Measurements from ENCODE around the gene ILF3.

The ILF3 gene

DNA sequence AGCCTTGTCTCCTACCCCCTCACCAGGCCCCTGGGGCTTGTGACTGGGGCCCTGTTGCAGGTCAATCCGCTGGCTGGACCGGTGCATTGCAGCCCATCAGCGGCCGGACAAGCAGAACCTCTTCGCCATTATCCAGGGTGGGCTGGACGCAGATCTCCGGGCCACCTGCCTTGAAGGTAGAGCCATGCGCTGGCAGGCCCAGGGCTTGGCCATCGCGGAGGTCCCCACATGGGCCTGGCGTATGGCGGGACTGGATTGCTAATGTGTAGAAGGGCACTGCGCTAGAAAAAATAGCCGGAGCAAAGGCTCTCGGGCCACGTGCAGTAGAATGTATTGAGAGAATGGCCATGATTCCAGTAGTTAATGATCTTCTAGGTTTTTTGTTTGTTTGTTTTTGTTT, 53.3 kb downstream of the ILF3 start:
- Histone ChIP-seq H3K4me3 (replicated peaks; ENCODE audit: low read depth, low read length) (no peak overlapping the region), H3K27me3 (replicated peaks; ENCODE audit: control insufficient read depth, insufficient read depth, low read length) (no peaks in the 10 kb centered on the region), H3K36me3 (ENCODE audit: control insufficient read depth, insufficient read depth, low read length) (peaks cover 7% of the 10 kb centered on the region)
- no peak for DNase-seq (ENCODE audit: extremely low read depth, insufficient read length)
- TF ChIP-seq, protein P1, sequence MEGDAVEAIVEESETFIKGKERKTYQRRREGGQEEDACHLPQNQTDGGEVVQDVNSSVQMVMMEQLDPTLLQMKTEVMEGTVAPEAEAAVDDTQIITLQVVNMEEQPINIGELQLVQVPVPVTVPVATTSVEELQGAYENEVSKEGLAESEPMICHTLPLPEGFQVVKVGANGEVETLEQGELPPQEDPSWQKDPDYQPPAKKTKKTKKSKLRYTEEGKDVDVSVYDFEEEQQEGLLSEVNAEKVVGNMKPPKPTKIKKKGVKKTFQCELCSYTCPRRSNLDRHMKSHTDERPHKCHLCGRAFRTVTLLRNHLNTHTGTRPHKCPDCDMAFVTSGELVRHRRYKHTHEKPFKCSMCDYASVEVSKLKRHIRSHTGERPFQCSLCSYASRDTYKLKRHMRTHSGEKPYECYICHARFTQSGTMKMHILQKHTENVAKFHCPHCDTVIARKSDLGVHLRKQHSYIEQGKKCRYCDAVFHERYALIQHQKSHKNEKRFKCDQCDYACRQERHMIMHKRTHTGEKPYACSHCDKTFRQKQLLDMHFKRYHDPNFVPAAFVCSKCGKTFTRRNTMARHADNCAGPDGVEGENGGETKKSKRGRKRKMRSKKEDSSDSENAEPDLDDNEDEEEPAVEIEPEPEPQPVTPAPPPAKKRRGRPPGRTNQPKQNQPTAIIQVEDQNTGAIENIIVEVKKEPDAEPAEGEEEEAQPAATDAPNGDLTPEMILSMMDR (IDR thresholded peaks at IDR 0.05; ENCODE audit: insufficient read depth, low read length, poor library complexity, severe bottlenecking) = no peak

DNA sequence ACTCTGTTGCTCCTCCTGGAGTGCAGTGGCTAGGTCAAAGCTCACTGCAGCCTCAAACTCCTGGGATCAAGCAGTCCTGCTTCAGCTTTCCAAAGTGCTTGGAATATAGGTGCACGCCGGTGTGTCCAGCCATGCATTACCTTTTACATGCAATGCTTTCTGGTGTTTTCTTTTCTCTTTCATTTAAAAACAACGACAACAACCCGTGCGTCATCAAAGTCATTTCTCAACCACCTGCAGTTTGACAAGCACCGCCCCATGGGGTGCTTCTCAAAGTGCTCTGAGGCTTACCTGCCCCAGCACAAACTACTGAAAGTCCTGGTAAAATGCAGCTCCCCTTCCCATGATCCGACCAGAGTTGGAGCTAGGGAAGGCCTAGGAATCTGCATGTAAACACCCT, 54.1 kb downstream of the ILF3 start:
- no peak for DNase-seq (ENCODE audit: extremely low read depth, insufficient read length)
- TF ChIP-seq, protein P1 (IDR thresholded peaks at IDR 0.05; ENCODE audit: insufficient read depth, low read length, poor library complexity, severe bottlenecking) = no peak
- no peak overlapping the region for H3K4me3 ChIP-seq (replicated peaks; ENCODE audit: low read depth, low read length)
- no peaks in the 10 kb centered on the region for H3K27me3 ChIP-seq (replicated peaks; ENCODE audit: control insufficient read depth, insufficient read depth, low read length)
- H3K36me3 ChIP-seq (ENCODE audit: control insufficient read depth, insufficient read depth, low read length) = peaks cover 9% of the 10 kb centered on the region

DNA sequence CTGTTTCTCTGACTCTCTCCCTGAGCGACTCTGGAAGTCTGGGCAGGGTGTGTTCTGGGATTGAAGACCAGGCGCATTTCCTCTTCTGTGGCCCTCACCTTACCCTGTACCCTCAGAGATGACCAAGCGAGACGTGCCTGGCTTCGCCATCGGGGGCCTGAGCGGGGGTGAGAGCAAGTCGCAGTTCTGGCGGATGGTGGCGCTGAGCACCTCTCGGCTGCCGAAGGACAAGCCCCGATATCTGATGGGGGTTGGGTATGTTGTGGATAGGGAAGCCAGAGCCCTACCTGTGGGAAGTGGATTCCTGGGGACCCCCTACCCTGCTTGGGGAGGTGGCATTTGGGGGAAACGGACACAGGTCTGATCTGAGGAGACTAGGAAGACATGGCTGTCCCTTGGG, 57.9 kb downstream of the ILF3 start:
- DNase-seq (ENCODE audit: extremely low read depth, insufficient read length) = no peak
- Histone ChIP-seq H3K4me3 (replicated peaks; ENCODE audit: low read depth, low read length) (no peak overlapping the region), H3K27me3 (replicated peaks; ENCODE audit: control insufficient read depth, insufficient read depth, low read length) (no peaks in the 10 kb centered on the region), H3K36me3 (ENCODE audit: control insufficient read depth, insufficient read depth, low read length) (peaks cover 8% of the 10 kb centered on the region)
- TF ChIP-seq, protein P1 (IDR thresholded peaks at IDR 0.05; ENCODE audit: insufficient read depth, low read length, poor library complexity, severe bottlenecking) = no peak

DNA sequence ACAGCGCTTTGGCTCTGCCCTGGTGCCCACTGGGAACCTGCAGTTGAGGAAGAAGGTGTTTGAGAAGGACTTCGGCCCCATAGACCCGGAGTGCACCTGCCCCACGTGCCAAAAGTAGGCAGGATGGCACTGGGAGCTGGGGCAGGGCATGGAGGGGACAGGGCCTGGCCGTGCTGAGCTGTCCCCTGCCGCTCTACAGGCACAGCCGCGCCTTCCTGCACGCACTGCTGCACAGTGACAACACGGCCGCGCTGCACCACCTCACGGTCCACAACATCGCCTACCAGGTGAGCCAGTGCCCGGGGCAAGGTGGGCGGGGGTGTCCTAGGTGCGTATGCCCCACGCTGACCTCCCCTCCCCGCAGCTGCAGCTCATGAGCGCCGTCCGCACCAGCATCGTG, 58.6 kb downstream of the ILF3 start:
- no peak for DNase-seq (ENCODE audit: extremely low read depth, insufficient read length)

DNA sequence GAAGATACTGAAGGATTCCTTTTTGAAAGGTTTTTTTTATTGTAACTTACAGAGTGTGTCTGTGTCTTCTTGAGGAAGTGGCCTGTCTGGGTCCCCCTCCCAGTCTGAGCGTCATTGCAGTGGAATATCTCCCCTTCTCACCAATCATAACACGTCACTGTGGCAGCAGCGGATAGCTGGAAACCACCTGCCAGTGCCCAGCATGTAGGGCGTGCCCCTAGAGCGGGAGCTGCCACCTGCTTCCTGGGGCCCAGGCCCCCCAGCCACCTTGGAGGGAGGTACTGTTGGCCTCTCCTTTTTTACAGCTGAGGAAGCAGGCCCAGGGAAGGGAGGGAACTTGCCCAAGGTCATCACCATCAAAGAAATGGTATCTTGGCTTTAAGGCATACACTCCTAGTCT, 59.2 kb downstream of the ILF3 start:
- TF ChIP-seq, protein P1 (IDR thresholded peaks at IDR 0.05; ENCODE audit: insufficient read depth, low read length, poor library complexity, severe bottlenecking) = no peak
- H3K4me3 ChIP-seq (replicated peaks; ENCODE audit: low read depth, low read length) = no peak overlapping the region

More for the DNA sequence above, 58.6 kb downstream of the ILF3 start:
- Histone ChIP-seq H3K27me3 (replicated peaks; ENCODE audit: control insufficient read depth, insufficient read depth, low read length) (no peaks in the 10 kb centered on the region), H3K4me3 (replicated peaks; ENCODE audit: low read depth, low read length) (no peak overlapping the region), H3K36me3 (ENCODE audit: control insufficient read depth, insufficient read depth, low read length) (peaks cover 4% of the 10 kb centered on the region)
- TF ChIP-seq, protein P1 (IDR thresholded peaks at IDR 0.05; ENCODE audit: insufficient read depth, low read length, poor library complexity, severe bottlenecking) = no peak

DNA sequence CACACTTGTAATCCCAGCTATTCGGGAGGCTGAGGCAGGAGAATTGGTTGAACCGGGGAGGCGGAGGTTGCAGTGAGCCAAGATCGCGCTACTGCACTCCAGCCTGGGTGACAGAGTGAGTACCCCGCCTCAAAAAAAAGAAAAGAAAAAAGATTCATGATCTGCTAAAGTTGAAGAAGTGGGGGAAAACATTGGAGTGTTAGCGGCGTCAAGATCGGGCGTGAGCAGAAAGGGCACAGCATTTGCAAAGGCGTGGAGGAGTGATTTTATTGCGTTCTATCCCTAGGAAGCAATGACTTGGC, 62.9 kb downstream of the ILF3 start:
- no peak for DNase-seq (ENCODE audit: extremely low read depth, insufficient read length)
- TF ChIP-seq, protein P1 (IDR thresholded peaks at IDR 0.05; ENCODE audit: insufficient read depth, low read length, poor library complexity, severe bottlenecking) = no peak
- H3K4me3 ChIP-seq (replicated peaks; ENCODE audit: low read depth, low read length) = peak overlapping the region; percentile 41

More for the DNA sequence above, 59.2 kb downstream of the ILF3 start:
- DNase-seq (ENCODE audit: extremely low read depth, insufficient read length) = no peak
- H3K36me3 ChIP-seq (ENCODE audit: control insufficient read depth, insufficient read depth, low read length) = peaks cover 4% of the 10 kb centered on the region
- H3K27me3 ChIP-seq (replicated peaks; ENCODE audit: control insufficient read depth, insufficient read depth, low read length) = no peaks in the 10 kb centered on the region

More for the DNA sequence above, 62.9 kb downstream of the ILF3 start:
- Histone ChIP-seq H3K36me3 (ENCODE audit: control insufficient read depth, insufficient read depth, low read length) (peaks cover 6% of the 10 kb centered on the region), H3K27me3 (replicated peaks; ENCODE audit: control insufficient read depth, insufficient read depth, low read length) (no peaks in the 10 kb centered on the region)

All from GM06990 (cell line).